ENCODE data around the gene MEGF11. TPM values are rescaled to one million over a fixed set of nuclear protein-coding genes. Genes with fewer than 3 reads are reported as not detected.

Gene MEGF11
- total RNA-seq, 1 donor from 2014 or later: not detected

GRCh38 chr15:65993236-65993635 is 260.3 kb downstream of the MEGF11 start:
- Mint-ChIP-seq H3K9me3 (ENCODE audit: low read depth) (no peaks in the 10 kb centered on the region), H3K4me3 (ENCODE audit: unreplicated experiment) (no peak overlapping the region), H3K36me3 (ENCODE audit: low read depth) (no peaks in the 10 kb centered on the region), H3K4me1 (ENCODE audit: low read depth) (no peaks in the 10 kb centered on the region), H3K27me3 (ENCODE audit: low read depth) (peaks cover 78% of the 10 kb centered on the region), H3K27ac (ENCODE audit: unreplicated experiment) (no peak overlapping the region)
- DNase-seq (ENCODE audit: low spot score): no peak
- TF ChIP-seq, protein P1, sequence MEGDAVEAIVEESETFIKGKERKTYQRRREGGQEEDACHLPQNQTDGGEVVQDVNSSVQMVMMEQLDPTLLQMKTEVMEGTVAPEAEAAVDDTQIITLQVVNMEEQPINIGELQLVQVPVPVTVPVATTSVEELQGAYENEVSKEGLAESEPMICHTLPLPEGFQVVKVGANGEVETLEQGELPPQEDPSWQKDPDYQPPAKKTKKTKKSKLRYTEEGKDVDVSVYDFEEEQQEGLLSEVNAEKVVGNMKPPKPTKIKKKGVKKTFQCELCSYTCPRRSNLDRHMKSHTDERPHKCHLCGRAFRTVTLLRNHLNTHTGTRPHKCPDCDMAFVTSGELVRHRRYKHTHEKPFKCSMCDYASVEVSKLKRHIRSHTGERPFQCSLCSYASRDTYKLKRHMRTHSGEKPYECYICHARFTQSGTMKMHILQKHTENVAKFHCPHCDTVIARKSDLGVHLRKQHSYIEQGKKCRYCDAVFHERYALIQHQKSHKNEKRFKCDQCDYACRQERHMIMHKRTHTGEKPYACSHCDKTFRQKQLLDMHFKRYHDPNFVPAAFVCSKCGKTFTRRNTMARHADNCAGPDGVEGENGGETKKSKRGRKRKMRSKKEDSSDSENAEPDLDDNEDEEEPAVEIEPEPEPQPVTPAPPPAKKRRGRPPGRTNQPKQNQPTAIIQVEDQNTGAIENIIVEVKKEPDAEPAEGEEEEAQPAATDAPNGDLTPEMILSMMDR (IDR thresholded peaks at IDR 0.05): no peak

DNA sequence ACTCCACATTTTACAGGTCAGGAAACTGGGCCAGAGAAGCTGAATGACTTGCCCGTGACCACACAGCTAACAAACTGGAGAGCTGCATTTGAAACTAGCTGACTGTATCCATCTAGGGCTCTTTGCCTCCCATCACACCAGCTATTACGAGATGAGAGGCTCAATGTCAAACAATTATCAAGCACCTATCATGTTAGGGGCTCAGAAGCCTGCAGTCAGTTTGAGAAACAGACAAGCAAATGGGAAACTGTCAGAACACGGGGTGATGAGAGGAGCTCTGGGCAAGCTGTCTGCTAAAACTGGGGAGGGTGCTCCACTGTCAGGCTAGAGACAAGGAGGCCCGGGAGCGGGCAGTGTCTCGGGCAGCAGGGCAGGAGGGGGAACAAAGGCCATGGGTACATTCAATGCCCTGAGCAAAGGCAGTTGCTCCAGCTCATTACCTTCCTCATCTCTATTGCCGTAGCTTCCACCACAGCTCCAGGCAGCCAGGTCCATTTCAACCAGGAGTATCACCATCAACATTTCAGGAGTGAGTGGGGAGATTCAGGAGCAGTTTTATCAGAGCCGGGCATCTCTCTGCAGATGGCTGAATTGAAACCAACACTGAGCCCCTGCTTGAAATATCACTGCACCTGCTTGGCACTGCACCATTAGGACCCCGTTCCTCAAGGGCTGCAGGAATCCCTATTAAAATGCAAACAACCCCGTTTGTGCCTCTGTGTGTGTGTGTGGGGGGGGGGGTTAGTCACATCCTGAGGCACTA is 261.6 kb downstream of the MEGF11 start:
- Mint-ChIP-seq H3K27ac (ENCODE audit: unreplicated experiment) (no peak overlapping the region), H3K36me3 (ENCODE audit: low read depth) (no peaks in the 10 kb centered on the region), H3K9me3 (ENCODE audit: low read depth) (no peaks in the 10 kb centered on the region), H3K4me1 (ENCODE audit: low read depth) (no peaks in the 10 kb centered on the region), H3K27me3 (ENCODE audit: low read depth) (peaks cover 76% of the 10 kb centered on the region), H3K4me3 (ENCODE audit: unreplicated experiment) (no peak overlapping the region)
- TF ChIP-seq, protein P1 (IDR thresholded peaks at IDR 0.05): no peak
- no peak for DNase-seq (ENCODE audit: low spot score)

- no peak for DNase-seq (ENCODE audit: low spot score)
- Mint-ChIP-seq H3K4me1 (ENCODE audit: low read depth) (no peaks in the 10 kb centered on the region), H3K36me3 (ENCODE audit: low read depth) (no peaks in the 10 kb centered on the region), H3K9me3 (ENCODE audit: low read depth) (no peaks in the 10 kb centered on the region), H3K27me3 (ENCODE audit: low read depth) (peaks cover 81% of the 10 kb centered on the region), H3K4me3 (ENCODE audit: unreplicated experiment) (no peak overlapping the region), H3K27ac (ENCODE audit: unreplicated experiment) (no peak overlapping the region)
- TF ChIP-seq, protein P1 (IDR thresholded peaks at IDR 0.05): no peak
These were observed 263.1 kb downstream of the MEGF11 start for GRCh38 chr15:65990298-65990981.

- Mint-ChIP-seq H3K27me3 (ENCODE audit: low read depth) (peaks cover 74% of the 10 kb centered on the region), H3K36me3 (ENCODE audit: low read depth) (no peaks in the 10 kb centered on the region), H3K9me3 (ENCODE audit: low read depth) (no peaks in the 10 kb centered on the region)
These were observed 266.4 kb downstream of the MEGF11 start for GRCh38 chr15:65987100-65987499.

DNA sequence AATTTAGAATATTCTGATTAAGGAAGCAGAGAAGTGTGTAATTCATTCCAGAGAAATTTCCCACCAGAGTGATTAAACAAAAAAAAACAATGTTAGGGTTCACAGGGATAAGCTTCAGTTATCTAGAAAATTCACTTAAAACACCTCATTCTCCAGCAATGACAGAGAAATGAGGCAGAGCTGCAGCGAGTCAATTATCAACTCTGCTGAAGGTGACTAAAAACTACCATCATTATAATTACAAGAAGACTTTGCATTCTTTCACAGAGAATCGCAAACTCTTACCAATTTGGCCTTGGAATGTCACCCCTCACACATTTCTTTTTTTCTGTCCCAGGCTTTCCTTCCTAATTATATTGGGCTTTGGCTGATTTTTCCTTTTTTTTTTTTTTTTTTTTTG is 267.1 kb downstream of the MEGF11 start:
- H3K4me1 Mint-ChIP-seq (ENCODE audit: low read depth): peaks cover 5% of the 10 kb centered on the region
- TF ChIP-seq, protein P1 (IDR thresholded peaks at IDR 0.05): no peak
- no peak for DNase-seq (ENCODE audit: low spot score)
- H3K36me3 Mint-ChIP-seq (ENCODE audit: low read depth): no peaks in the 10 kb centered on the region
- no peak overlapping the region for H3K4me3 Mint-ChIP-seq (ENCODE audit: unreplicated experiment)
- no peaks in the 10 kb centered on the region for H3K9me3 Mint-ChIP-seq (ENCODE audit: low read depth)
- H3K27ac Mint-ChIP-seq (ENCODE audit: unreplicated experiment): no peak overlapping the region
- H3K27me3 Mint-ChIP-seq (ENCODE audit: low read depth): peaks cover 71% of the 10 kb centered on the region

More at GRCh38 chr15:65987100-65987499, 266.4 kb downstream of the MEGF11 start:
- H3K4me1 Mint-ChIP-seq (ENCODE audit: low read depth): peaks cover 5% of the 10 kb centered on the region
- TF ChIP-seq, protein P1 (IDR thresholded peaks at IDR 0.05): no peak
- H3K27ac Mint-ChIP-seq (ENCODE audit: unreplicated experiment): no peak overlapping the region
- DNase-seq (ENCODE audit: low spot score): no peak
- no peak overlapping the region for H3K4me3 Mint-ChIP-seq (ENCODE audit: unreplicated experiment)
